ENCODE results near the gene POC1B. TPM values are rescaled to one million over a fixed set of nuclear protein-coding genes. Genes with fewer than 3 reads are reported as not detected.

Gene POC1B
- total and polyA plus RNA-seq, 2 donors (not counting 3 experiments of a cell fraction or from before 2014, with no cell fraction given), result 7.1 to 18.2 TPM

- H3K4me2 ChIP-seq (ENCODE audit: insufficient read depth, low read length), result no peak overlapping the region
- no peaks in the 10 kb centered on the region for H3K27me3 ChIP-seq (ENCODE audit: control insufficient read depth in 2 of 2, insufficient read depth in 2 of 2, low read length in 2 of 2)
- intact Hi-C loops (cut with micrococcal nuclease), result no loop called here
- dilution Hi-C loops (cut with MboI; ENCODE audit: extremely low pct_ligation_motif_present, low sequenced_read_pairs), result no loop called here
- no peak overlapping the region for H3K27ac ChIP-seq (ENCODE audit: insufficient read depth, low read depth, low read length)
- H2AFZ ChIP-seq (ENCODE audit: low read depth, low read length), result no peak overlapping the region
- FAIRE-seq, result no peak
- TF ChIP-seq FOS (IDR thresholded peaks at IDR 0.05; ENCODE audit: borderline replicate concordance, insufficient read depth, low read length) (no peak), POLR2A (IDR thresholded peaks at IDR 0.05; ENCODE audit: low read depth, low read length) (no peak), POLR2AphosphoS5 (IDR thresholded peaks at IDR 0.05; ENCODE audit: insufficient read depth, low read depth, low read length) (no peak), EZH2 (IDR thresholded peaks at IDR 0.05; ENCODE audit: borderline replicate concordance, low read depth, low read length, severe bottlenecking) (no peak), MYC (IDR thresholded peaks at IDR 0.05; ENCODE audit: low read depth, low read length) (no peak), MAX (IDR thresholded peaks at IDR 0.05; ENCODE audit: insufficient read depth, insufficient read length) (no peak), JUN (IDR thresholded peaks at IDR 0.05; ENCODE audit: borderline replicate concordance, insufficient read depth, insufficient read length, low read depth) (no peak), GATA2 (IDR thresholded peaks at IDR 0.05; ENCODE audit: insufficient read depth, insufficient read length, low read depth, low read length) (no peak)
- TF ChIP-seq, protein P1, sequence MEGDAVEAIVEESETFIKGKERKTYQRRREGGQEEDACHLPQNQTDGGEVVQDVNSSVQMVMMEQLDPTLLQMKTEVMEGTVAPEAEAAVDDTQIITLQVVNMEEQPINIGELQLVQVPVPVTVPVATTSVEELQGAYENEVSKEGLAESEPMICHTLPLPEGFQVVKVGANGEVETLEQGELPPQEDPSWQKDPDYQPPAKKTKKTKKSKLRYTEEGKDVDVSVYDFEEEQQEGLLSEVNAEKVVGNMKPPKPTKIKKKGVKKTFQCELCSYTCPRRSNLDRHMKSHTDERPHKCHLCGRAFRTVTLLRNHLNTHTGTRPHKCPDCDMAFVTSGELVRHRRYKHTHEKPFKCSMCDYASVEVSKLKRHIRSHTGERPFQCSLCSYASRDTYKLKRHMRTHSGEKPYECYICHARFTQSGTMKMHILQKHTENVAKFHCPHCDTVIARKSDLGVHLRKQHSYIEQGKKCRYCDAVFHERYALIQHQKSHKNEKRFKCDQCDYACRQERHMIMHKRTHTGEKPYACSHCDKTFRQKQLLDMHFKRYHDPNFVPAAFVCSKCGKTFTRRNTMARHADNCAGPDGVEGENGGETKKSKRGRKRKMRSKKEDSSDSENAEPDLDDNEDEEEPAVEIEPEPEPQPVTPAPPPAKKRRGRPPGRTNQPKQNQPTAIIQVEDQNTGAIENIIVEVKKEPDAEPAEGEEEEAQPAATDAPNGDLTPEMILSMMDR (IDR thresholded peaks at IDR 0.05; ENCODE audit: extremely low read depth in 1 of 2, insufficient read depth in 1 of 2, low read depth in 1 of 2, low read length in 2 of 2), result no peak
- no peaks in the 10 kb centered on the region for H3K36me3 ChIP-seq (ENCODE audit: control insufficient read depth in 2 of 2, extremely low read depth in 1 of 2, insufficient read depth in 2 of 2, low read length in 2 of 2)
- H3K79me2 ChIP-seq (ENCODE audit: control insufficient read depth, insufficient read depth, low read length), result no peaks in the 10 kb centered on the region
- no peak overlapping the region for H3K9ac ChIP-seq (replicated peaks; ENCODE audit: extremely low read depth, insufficient read depth, low read length)
- no peaks in the 10 kb centered on the region for H3K9me1 ChIP-seq (replicated peaks; ENCODE audit: control insufficient read depth, extremely low read depth, insufficient read depth, low read length)
- BruUV-seq (replicated peaks), result no TSS peak
- H4K20me1 ChIP-seq (replicated peaks; ENCODE audit: control insufficient read depth, extremely low read depth, insufficient read depth, low read length), result no peaks in the 10 kb centered on the region
- no peak overlapping the region for H3K4me3 ChIP-seq (replicated peaks in 1 of 3; ENCODE audit: insufficient read depth in 1 of 3, low read depth in 1 of 3, low read length in 3 of 3)
- DNase-seq (ENCODE audit: low read depth, low spot score), result no peak
- H3K4me1 ChIP-seq (ENCODE audit: control insufficient read depth, extremely low read depth, insufficient read depth, low read length), result peaks cover 7% of the 10 kb centered on the region
- ChIA-PET CTCF (interaction anchor here (0.9 kb wide), 1 partner anchor 11 kb away, joined by 3 read pairs; no protein-coding TSS in a partner anchor), POLR2A (no interaction called here)
- H3K9me3 ChIP-seq (replicated peaks; ENCODE audit: control insufficient read depth, insufficient read depth, low read length), result no peaks in the 10 kb centered on the region
Measured at GRCh38 chr12:89437231-89437630, 88.6 kb downstream of the POC1B start.

Measured in endothelial cell of umbilical vein (primary cell).